GM21447 (cell line): ENCODE data around the gene TBC1D22A.
"Not testable (repeated sequence)": the region's sequence is repeated elsewhere in the genome, so short reads cannot be mapped to it uniquely, and the experiment has no call there.

Experiments used
- ATAC-seq: cut with Tn5 transposase; IDR thresholded peaks from one replicate; pipeline ENCODE4 v1.9.1; 2021; ENCODE audit not compliant: unreplicated experiment

Gene TBC1D22A

DNA sequence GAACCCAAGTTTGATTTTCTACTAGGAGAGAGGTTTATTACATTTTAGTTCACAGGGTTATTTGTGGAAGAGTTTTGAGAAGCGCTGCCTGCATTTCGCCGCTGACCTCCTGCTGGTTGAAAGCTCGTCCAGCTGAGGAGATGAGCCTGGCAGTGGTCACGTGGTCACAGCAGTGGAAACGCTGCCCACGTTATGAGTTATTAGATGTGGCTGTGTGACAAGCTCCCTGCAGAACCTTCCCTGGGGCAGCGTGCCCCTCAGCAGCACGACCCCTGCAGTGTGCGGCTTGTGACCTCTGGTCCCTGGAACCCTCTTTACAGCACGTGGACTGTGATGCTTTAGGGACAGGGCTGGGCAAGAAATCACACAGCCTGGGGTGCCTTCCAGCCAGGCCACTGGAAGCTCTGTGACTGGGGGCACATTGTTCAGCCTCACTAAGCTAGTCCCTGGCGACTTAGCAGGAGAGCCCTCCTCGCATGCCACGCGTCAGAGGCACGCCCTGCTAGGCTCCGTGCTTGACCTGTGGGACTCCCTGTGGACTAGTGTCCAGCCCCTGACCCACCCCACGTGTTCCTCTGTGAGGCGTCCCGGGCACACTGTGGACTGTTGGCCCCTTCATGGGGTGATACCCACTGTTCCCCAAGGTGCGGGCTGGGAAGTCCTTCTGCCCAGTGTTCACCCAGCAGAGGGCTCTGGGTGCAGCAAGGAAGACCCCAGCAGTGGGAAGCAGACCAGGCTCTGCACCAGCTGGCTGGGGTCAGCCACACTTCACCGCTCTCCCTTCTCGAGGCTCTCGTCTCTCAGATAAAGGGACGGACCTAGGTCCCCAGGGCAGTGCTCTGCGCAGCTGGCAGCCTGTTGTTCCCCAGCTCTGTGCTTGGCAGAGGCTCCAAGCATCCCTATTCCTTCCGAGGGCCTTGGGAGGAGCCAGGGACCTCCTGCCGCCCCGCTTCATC lies 349.5 kb downstream of the TBC1D22A start:
- ATAC-seq = no peak

DNA sequence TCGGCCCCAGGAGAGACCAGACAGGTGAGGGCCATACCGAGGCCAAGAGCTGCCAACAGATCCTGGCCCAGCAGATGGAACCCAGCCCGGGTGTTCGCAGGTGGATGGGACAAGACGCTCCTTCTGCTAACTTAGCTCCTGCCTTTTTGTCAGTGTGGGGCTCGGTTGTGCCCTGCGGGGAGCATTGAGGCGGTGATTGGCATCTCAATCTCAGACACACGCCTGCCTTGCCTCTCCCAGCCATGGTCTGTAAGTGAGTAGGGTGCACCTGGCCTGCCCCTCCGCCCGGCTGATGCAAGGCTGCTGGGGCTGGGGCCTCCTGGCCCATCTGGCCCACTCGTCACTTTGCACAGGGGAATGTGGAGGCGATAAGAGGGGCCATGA lies 350.1 kb downstream of the TBC1D22A start:
- ATAC-seq = no peak

DNA sequence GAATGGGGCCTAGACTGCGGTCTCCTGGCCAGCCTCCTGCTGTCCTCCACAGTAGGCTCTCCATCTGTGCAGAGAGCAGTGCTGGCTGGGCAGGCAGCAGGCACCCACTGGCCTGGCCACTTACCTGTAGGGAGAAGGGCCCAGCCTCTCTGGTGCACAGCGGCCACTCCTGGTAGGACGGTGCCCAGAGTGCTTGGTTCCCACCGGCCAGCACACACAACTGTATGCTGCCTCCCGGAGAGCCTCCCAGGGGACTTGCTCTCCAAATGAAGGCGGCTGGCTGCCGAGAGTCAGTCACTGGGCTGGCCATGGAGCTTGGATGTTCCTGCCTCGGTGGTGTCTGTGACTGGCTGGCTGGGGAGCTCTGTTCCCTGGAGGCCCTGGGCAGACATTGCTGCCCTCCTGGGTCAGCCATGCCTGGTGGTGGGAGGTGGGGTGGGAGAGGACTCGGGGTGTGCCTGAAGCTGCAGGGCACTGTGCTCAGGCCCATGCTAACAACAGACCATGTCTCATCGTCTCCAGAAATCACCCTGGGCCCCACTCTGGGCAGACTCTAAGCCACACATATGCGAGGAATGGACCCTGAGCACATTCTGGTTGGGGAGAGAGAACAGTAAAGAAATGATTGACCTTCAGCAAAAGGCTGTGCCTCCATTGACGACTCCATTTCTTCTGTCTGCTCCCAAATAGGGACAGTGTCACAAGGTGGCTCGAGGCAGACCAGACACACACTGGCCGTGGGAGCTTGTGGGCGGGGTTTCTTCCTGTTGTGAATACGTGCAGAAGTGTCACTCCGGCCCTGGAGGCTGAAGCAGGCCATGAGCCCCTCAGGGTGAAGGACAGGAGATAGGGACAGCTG lies 350.8 kb downstream of the TBC1D22A start:
- ATAC-seq = no peak

DNA sequence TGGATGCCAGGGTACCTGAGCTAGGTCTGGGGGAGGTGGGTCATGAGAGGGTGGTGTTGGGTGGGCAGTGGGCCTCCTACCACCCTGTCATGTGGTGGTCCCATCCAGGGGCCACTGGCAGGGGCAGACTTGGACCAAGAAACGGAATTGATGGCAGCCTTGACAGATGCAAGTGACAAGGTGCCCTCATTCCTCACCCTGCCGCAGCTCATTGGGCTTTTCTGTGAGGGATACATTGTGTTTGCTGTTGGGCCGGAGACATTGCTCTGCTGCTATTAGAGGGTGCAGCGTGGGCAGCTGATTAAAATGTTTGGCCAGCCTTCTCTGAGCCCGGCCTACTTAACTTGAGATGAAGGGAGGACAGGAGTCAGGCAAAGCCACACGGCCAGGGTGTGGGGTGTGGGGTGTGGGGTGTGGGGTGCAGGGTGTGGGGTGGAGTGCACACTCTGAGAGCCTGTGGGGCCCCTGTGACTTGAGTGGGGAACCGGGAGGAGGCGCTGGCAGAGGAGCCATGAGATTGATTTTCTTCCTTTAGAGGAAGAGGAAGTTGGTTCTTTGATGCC lies 351.5 kb downstream of the TBC1D22A start:
- no peak for ATAC-seq

- no peak for ATAC-seq
These were observed 352.5 kb downstream of the TBC1D22A start for GRCh38 chr22:47114813-47115517.

- ATAC-seq = no peak
These were observed 353.1 kb downstream of the TBC1D22A start for GRCh38 chr22:47115518-47115890.

GRCh38 chr22:47115921-47116320 lies 353.5 kb downstream of the TBC1D22A start:
- ATAC-seq = no peak

DNA sequence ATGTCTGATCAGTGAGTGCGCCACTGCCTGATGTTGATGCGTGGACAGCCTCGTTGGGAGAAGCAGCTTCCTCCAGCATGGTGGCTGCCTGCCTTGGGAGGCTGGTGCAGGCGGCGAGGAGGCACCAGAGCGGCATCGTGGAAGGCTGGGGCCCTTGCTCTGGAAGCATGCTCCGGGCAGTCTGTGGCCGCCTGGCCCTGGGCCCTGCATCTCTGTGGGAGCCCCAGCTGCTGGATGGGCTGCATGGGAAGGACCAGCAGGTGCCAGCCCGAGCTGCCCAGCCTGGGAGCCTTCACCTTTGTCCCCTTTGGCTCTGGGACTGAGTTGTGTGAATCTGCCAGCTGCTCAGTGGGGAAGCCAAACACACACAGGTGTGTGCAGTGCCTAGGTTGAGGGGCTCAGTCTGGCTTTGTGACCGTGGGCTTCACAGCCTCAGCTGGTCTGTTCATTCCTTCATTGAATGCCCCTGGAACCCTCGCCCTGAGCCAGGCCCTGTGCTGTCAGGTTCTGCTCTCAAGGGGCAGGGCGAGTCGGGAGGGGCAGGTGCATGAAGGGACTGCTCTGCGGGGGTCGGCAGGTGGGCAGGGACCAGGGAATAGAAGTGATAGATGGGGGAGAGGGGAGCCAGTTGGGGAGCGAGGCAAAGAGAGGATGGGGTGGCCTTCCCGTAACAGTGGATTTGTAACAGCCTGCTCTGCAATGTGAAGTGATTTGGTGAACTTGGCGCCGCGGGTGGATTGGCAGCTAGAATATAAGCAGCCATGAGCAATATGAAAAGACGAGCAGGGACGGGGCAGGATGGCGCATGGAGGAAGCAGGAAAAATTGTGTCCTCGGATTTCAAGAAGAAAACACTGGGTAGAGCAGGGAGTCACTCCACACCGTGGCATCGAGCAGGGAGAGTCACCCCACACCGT lies 354.2 kb downstream of the TBC1D22A start:
- ATAC-seq = no peak

GRCh38 chr22:47117442-47117841 lies 355.0 kb downstream of the TBC1D22A start:
- ATAC-seq = not testable (repeated sequence)

- ATAC-seq = no peak
These were observed 356.7 kb downstream of the TBC1D22A start for GRCh38 chr22:47119181-47119580.

DNA sequence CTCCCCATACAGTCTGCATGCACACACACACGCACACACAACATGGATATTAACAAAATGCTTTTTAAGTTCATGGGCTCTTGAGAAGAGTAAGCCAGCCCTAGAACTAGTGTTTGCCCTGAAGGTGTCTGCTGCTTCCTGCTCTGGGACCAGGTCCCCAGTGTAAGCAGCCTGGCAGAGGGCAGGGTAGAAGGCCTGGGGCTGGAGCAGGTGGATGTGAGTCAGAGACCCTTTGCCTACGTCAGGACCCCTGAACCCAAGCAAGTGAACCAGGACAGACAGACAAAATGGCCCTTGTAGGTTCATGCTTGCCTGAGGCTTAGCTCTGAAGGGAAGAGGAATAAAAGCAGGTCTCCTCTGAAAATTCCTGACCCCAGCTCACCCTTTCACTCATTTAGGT lies 357.9 kb downstream of the TBC1D22A start:
- ATAC-seq = no peak

- ATAC-seq = no peak
These were observed 359.3 kb downstream of the TBC1D22A start for GRCh38 chr22:47121791-47122190.

DNA sequence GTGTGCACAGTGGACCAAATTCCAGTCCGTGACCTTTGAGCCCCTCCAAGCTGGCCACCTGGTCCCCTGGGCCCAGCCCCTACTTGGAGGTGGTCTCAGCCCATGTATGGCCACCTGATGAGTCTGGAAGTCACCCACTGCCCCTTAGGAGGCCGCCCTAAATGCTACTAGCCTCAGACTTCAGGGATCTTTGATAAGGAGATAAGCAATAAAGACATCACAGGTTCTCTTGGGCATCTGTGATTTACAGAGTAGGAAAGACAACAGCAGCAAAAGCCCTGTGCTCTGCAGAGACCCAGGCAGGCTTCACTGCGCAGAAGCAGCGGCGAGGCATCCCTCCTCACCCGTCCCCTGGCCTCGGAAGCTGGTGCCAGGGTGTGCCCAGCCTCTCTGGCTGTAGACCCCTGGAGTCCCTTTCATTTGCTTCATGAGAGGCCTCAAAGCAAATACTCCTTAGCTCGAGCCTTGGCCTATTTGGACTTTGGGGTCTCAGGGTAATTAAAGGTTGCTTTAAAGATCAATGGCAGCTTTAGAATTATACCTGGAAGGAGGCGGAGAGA lies 360.1 kb downstream of the TBC1D22A start:
- ATAC-seq = no peak

DNA sequence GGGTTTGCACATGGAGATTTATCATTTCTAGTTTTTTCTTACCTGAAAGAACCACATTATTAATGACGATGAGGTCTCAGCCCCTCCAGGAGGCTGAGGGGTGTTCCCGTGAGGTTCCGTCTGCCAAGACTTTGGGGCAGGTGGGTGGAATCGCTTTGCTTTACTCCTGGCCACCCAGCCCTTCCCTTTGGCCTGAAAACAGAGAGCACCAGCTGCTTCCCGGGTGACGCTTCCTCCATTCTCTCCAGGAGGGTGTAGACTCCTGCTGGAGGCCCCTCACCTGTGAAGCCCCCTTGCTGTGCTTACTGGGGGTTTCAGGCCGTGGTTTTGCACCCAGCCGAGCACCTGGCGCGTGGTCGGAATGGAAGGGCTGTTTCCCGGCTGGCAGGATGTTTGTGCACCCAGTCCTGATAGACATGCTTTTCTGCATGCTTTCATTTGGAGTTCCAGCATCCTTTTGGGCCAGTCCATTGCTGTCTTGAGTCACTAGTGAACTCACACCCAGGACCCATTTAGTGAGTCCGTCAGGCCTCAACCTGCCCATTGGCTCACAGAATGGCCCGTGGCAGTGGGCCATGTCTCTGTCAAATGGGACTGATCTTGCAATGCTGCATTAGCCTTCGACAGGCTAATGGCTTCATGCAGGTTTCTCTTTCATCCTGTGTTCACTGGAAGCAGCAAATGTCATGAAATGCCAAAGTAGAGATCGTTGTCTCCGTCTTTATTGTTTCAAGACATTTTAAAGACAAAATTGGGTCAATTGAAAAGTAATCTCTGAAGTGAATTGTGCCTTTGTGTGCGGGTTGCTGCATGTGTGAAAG lies 360.8 kb downstream of the TBC1D22A start:
- ATAC-seq = no peak

GRCh38 chr22:47123827-47124442 lies 361.5 kb downstream of the TBC1D22A start:
- ATAC-seq = no peak

GRCh38 chr22:47124451-47124881 lies 362.0 kb downstream of the TBC1D22A start:
- ATAC-seq = no peak

DNA sequence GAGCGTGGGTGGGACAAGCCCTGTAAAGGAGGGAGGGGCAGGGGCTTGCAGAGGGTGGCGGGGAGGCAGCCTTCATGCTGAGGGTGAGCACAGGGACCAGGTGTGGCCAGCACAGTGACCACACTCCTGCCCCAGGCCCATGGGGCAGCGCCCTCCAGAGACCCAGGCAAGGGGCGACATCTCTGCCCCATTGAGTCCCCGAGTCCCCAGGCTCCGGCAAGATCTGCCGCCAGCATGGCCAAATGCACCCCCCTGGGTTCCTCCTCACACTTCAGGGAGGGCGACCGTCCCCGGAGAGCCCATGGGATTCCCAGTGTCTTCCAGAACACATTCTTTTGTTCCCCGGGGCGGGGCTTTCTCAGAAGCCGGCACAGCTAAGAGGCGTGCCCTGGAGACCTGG lies 362.5 kb downstream of the TBC1D22A start:
- ATAC-seq = no peak

DNA sequence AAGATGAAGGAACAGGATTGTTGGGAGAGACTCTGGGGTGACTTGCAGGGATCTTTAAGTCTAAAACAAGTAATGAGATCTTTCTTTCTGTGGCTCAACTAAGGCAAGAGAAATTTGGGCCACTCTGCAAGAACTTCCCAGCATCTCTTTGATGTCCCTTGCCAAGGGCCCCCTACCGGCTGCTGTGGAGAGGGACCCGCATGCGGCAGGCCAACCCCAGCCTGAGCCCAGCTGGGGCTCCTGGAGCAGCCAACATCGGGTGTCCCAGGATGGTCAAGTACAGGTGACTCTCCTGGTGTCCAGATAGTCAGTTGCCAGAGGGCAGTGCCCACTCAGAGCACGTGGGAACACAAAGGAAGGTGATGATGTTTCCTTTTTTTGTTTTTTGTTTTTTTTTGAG lies 363.2 kb downstream of the TBC1D22A start:
- no peak for ATAC-seq
